GM23338 (cell line): Measurements from ENCODE around the gene NMBR. TPM values are rescaled to one million over a fixed set of nuclear protein-coding genes. Genes with fewer than 3 reads are reported as not detected.

Experiments
- ATAC-seq: fragments of 200-7000 bp; cut with Tn5 transposase; 3 replicates; pipeline ENCODE4 v1.9.1; 2020
- DNase-seq: peaks from one replicate; pipeline ENCODE4 v3.0.0-alpha.2; 2015; ENCODE audit warnings: low spot score
- H2AFZ ChIP-seq: fragments of 200-600 bp; sonication (generic); 2 replicates; pipeline ENCODE4 v1.8.0; 2016; ENCODE audit warnings: antibody characterized with exemption, mild to moderate bottlenecking, moderate library complexity
- H3F3A ChIP-seq: fragments of 200-600 bp; sonication (generic); replicated peaks from 2 replicates; pipeline ENCODE4 v1.8.0; 2017; ENCODE audit warnings: antibody characterized with exemption, mixed run types, low read depth
- H3K27ac ChIP-seq: fragments of 200-600 bp; sonication (generic); 2 replicates; pipeline ENCODE4 v1.6.1; 2016; ENCODE audit warnings: low read depth
- H3K27me3 ChIP-seq: fragments of 200-600 bp; sonication (generic); 2 replicates; pipeline ENCODE4 v1.8.0; 2016; ENCODE audit warnings: mild to moderate bottlenecking, mixed run types, moderate library complexity; ENCODE audit not compliant: insufficient read depth
- H3K36me3 ChIP-seq: fragments of 200-600 bp; sonication (generic); 2 replicates; pipeline ENCODE4 v1.8.0; 2016; ENCODE audit warnings: mild to moderate bottlenecking; ENCODE audit not compliant: insufficient read depth
- H3K4me1 ChIP-seq: fragments of 200-600 bp; sonication (generic); 2 replicates; pipeline ENCODE4 v1.8.0; 2016; ENCODE audit warnings: mild to moderate bottlenecking, moderate library complexity; ENCODE audit not compliant: insufficient read depth
- H3K4me2 ChIP-seq: fragments of 200-600 bp; sonication (generic); 2 replicates; pipeline ENCODE4 v1.7.1; 2017; ENCODE audit warnings: mixed run types
- H3K4me3 ChIP-seq: fragments of 200-600 bp; sonication (generic); 2 replicates; pipeline ENCODE4 v1.6.1; 2016; ENCODE audit warnings: mixed run types
- H3K79me2 ChIP-seq: fragments of 200-600 bp; sonication (generic); replicated peaks from 2 replicates; pipeline ENCODE4 v1.8.0; 2017; ENCODE audit warnings: mild to moderate bottlenecking; ENCODE audit not compliant: insufficient read depth
- H3K9me2 ChIP-seq: fragments of 200-600 bp; sonication (generic); 2 replicates; pipeline ENCODE4 v1.8.0; 2017; ENCODE audit not compliant: insufficient read depth
- H4K20me1 ChIP-seq: fragments of 200-600 bp; sonication (generic); replicated peaks from 2 replicates; pipeline ENCODE4 v1.8.0; 2017; ENCODE audit warnings: mild to moderate bottlenecking; ENCODE audit not compliant: insufficient read depth
- H3K27ac Mint-ChIP-seq: 2 replicates; pipeline ENCODE4 v1.8.0; 2020; ENCODE audit warnings: inconsistent platforms, mild to moderate bottlenecking, moderate library complexity, mixed read lengths
- H3K27me3 Mint-ChIP-seq: 3 replicates; pipeline ENCODE4 v1.8.0; 2022; ENCODE audit warnings: low read depth, mild to moderate bottlenecking, moderate library complexity, mixed read lengths, inconsistent platforms; ENCODE audit not compliant: insufficient read depth, poor library complexity
- H3K36me3 Mint-ChIP-seq: 3 replicates; pipeline ENCODE4 v1.8.0; 2021; ENCODE audit warnings: low read depth, mild to moderate bottlenecking, inconsistent platforms, moderate library complexity, mixed read lengths
- H3K4me1 Mint-ChIP-seq: 3 replicates; pipeline ENCODE4 v1.8.0; 2020; ENCODE audit warnings: mild to moderate bottlenecking, inconsistent platforms, mixed read lengths
- H3K4me3 Mint-ChIP-seq: 3 replicates; pipeline ENCODE4 v1.8.0; 2021; ENCODE audit warnings: moderate library complexity, mild to moderate bottlenecking, inconsistent platforms, mixed read lengths
- H3K9me3 Mint-ChIP-seq: 3 replicates; pipeline ENCODE4 v1.8.0; 2020; ENCODE audit warnings: moderate library complexity, mild to moderate bottlenecking, inconsistent platforms, mixed read lengths
- CREB1 ChIP-seq: fragments of 250-450 bp; sonication (Bioruptor Pico); IDR thresholded peaks from 2 replicates; pipeline ENCODE4 v1.5.0; 2020; ENCODE audit warnings: low read depth, mild to moderate bottlenecking, moderate library complexity
- ETS1 ChIP-seq: IDR thresholded peaks from 2 replicates; pipeline ENCODE4 v1.6.1; 2016; ENCODE audit warnings: antibody characterized with exemption
- EZH2 ChIP-seq: fragments of 200-600 bp; sonication (generic); IDR thresholded peaks from one replicate; pipeline ENCODE4 v1.8.0; 2017; ENCODE audit warnings: antibody characterized with exemption, mild to moderate bottlenecking, low read depth; ENCODE audit not compliant: unreplicated experiment
- EZH2phosphoT487 ChIP-seq: fragments of 200-600 bp; sonication (generic); IDR thresholded peaks from one replicate; pipeline ENCODE4 v1.8.1; 2018; ENCODE audit warnings: antibody characterized with exemption; ENCODE audit not compliant: unreplicated experiment
- JUNB ChIP-seq: IDR thresholded peaks from one replicate; pipeline ENCODE4 v1.6.1; 2016; ENCODE audit warnings: antibody characterized with exemption; ENCODE audit not compliant: unreplicated experiment
- NANOG ChIP-seq: IDR thresholded peaks from 2 replicates; pipeline ENCODE4 v1.6.1; 2016; ENCODE audit warnings: antibody characterized with exemption, borderline replicate concordance
- POLR2AphosphoS5 ChIP-seq: IDR thresholded peaks from 2 replicates; pipeline ENCODE4 v1.6.1; 2016; ENCODE audit warnings: antibody characterized with exemption, low read depth
- STAT1 ChIP-seq: IDR thresholded peaks from one replicate; pipeline ENCODE4 v1.6.1; 2016; ENCODE audit warnings: antibody characterized with exemption; ENCODE audit not compliant: unreplicated experiment
- ZNF114 ChIP-seq: fragments of 250-450 bp; sonication (Bioruptor Pico); IDR thresholded peaks from 2 replicates; pipeline ENCODE4 v1.5.0; 2020; ENCODE audit warnings: mild to moderate bottlenecking, moderate library complexity
- ZNF331 ChIP-seq: fragments of 250-450 bp; sonication (Bioruptor Pico); IDR thresholded peaks from 2 replicates; pipeline ENCODE4 v1.5.0; 2020; ENCODE audit warnings: low read depth, mild to moderate bottlenecking, moderate library complexity
- polyA plus RNA-seq: library from polyadenylated mRNA; unstranded; fragments of >200 nt; fragmentation: Nextera tagmentation; extraction: Ambion mirVana; gene quantifications from 2 replicates; pipeline ENCODE4 v1.2.1, GENCODE V29; 2016
- total RNA-seq: library from RNA; depleted of rRNA; stranded (reverse); fragments of >200 nt; shearing (Covaris generic); gene quantifications from 2 replicates; pipeline ENCODE4 v1.2.3, GENCODE V29; 2014
- TF ChIP-seq, protein P1 (sequence below): IDR thresholded peaks from one replicate; pipeline ENCODE4 v1.6.1; 2018; ENCODE audit warnings: antibody characterized with exemption; ENCODE audit not compliant: unreplicated experiment
- TF ChIP-seq, protein P2 (sequence below): fragments of 250-450 bp; sonication (Bioruptor Pico); IDR thresholded peaks from 2 replicates; pipeline ENCODE4 v1.5.0; 2020; ENCODE audit warnings: mild to moderate bottlenecking, moderate library complexity
- TF ChIP-seq, protein P3 (sequence below), 2 experiments: fragments of 200-600 bp in 1 of 2; sonication (generic) in 1 of 2; conservative IDR thresholded peaks; 2 replicates each; pipeline versions ENCODE4 v1.5.1 to v1.6.1; 2016 to 2017; ENCODE audit warnings: antibody characterized with exemption in 2 of 2, low read depth in 2 of 2, mild to moderate bottlenecking in 2 of 2, moderate library complexity in 1 of 2

The NMBR gene
- total and polyA plus RNA-seq, 2 experiments from 2014 or later = not detected

DNA sequence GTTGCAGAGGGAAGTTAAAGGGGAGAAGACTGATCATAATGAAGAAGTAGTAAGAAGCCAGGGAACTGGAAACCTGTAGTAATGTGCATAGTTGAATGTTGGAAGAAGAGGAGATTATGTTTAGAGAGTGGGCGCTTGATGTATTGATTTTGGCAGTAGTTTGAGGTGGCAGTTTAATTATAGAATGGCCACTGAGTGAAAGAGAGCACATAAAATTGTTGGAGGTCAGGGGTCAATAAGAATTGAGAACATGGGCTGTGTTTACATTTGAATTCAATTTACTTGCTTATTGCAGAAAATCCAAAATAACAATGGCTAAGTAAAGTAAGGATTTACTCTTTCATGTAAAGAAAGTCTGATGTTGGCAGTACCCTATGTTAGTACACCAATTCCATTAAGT lies 15.9 kb upstream of the NMBR start:
- peaks cover 2% of the 10 kb centered on the region; the same call in 1 of the 2 replicates for H3K4me1 ChIP-seq
- no peak overlapping the region for H3K4me3 Mint-ChIP-seq
- no peaks in the 10 kb centered on the region for H3K27me3 ChIP-seq
- H3K4me1 Mint-ChIP-seq = peaks cover 19% of the 10 kb centered on the region
- H3K4me3 ChIP-seq = no peak overlapping the region
- TF ChIP-seq ETS1 (no peak), JUNB (no peak), ZNF114 (CRISPR knock-in tag) (no peak), EZH2phosphoT487 (no peak), ZNF331 (CRISPR knock-in tag) (no peak), NANOG (no peak), STAT1 (no peak), CREB1 (CRISPR knock-in tag) (no peak), POLR2AphosphoS5 (no peak), EZH2 (no peak)
- TF ChIP-seq, protein P1, sequence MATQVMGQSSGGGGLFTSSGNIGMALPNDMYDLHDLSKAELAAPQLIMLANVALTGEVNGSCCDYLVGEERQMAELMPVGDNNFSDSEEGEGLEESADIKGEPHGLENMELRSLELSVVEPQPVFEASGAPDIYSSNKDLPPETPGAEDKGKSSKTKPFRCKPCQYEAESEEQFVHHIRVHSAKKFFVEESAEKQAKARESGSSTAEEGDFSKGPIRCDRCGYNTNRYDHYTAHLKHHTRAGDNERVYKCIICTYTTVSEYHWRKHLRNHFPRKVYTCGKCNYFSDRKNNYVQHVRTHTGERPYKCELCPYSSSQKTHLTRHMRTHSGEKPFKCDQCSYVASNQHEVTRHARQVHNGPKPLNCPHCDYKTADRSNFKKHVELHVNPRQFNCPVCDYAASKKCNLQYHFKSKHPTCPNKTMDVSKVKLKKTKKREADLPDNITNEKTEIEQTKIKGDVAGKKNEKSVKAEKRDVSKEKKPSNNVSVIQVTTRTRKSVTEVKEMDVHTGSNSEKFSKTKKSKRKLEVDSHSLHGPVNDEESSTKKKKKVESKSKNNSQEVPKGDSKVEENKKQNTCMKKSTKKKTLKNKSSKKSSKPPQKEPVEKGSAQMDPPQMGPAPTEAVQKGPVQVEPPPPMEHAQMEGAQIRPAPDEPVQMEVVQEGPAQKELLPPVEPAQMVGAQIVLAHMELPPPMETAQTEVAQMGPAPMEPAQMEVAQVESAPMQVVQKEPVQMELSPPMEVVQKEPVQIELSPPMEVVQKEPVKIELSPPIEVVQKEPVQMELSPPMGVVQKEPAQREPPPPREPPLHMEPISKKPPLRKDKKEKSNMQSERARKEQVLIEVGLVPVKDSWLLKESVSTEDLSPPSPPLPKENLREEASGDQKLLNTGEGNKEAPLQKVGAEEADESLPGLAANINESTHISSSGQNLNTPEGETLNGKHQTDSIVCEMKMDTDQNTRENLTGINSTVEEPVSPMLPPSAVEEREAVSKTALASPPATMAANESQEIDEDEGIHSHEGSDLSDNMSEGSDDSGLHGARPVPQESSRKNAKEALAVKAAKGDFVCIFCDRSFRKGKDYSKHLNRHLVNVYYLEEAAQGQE = no peak
- TF ChIP-seq, protein P2, sequence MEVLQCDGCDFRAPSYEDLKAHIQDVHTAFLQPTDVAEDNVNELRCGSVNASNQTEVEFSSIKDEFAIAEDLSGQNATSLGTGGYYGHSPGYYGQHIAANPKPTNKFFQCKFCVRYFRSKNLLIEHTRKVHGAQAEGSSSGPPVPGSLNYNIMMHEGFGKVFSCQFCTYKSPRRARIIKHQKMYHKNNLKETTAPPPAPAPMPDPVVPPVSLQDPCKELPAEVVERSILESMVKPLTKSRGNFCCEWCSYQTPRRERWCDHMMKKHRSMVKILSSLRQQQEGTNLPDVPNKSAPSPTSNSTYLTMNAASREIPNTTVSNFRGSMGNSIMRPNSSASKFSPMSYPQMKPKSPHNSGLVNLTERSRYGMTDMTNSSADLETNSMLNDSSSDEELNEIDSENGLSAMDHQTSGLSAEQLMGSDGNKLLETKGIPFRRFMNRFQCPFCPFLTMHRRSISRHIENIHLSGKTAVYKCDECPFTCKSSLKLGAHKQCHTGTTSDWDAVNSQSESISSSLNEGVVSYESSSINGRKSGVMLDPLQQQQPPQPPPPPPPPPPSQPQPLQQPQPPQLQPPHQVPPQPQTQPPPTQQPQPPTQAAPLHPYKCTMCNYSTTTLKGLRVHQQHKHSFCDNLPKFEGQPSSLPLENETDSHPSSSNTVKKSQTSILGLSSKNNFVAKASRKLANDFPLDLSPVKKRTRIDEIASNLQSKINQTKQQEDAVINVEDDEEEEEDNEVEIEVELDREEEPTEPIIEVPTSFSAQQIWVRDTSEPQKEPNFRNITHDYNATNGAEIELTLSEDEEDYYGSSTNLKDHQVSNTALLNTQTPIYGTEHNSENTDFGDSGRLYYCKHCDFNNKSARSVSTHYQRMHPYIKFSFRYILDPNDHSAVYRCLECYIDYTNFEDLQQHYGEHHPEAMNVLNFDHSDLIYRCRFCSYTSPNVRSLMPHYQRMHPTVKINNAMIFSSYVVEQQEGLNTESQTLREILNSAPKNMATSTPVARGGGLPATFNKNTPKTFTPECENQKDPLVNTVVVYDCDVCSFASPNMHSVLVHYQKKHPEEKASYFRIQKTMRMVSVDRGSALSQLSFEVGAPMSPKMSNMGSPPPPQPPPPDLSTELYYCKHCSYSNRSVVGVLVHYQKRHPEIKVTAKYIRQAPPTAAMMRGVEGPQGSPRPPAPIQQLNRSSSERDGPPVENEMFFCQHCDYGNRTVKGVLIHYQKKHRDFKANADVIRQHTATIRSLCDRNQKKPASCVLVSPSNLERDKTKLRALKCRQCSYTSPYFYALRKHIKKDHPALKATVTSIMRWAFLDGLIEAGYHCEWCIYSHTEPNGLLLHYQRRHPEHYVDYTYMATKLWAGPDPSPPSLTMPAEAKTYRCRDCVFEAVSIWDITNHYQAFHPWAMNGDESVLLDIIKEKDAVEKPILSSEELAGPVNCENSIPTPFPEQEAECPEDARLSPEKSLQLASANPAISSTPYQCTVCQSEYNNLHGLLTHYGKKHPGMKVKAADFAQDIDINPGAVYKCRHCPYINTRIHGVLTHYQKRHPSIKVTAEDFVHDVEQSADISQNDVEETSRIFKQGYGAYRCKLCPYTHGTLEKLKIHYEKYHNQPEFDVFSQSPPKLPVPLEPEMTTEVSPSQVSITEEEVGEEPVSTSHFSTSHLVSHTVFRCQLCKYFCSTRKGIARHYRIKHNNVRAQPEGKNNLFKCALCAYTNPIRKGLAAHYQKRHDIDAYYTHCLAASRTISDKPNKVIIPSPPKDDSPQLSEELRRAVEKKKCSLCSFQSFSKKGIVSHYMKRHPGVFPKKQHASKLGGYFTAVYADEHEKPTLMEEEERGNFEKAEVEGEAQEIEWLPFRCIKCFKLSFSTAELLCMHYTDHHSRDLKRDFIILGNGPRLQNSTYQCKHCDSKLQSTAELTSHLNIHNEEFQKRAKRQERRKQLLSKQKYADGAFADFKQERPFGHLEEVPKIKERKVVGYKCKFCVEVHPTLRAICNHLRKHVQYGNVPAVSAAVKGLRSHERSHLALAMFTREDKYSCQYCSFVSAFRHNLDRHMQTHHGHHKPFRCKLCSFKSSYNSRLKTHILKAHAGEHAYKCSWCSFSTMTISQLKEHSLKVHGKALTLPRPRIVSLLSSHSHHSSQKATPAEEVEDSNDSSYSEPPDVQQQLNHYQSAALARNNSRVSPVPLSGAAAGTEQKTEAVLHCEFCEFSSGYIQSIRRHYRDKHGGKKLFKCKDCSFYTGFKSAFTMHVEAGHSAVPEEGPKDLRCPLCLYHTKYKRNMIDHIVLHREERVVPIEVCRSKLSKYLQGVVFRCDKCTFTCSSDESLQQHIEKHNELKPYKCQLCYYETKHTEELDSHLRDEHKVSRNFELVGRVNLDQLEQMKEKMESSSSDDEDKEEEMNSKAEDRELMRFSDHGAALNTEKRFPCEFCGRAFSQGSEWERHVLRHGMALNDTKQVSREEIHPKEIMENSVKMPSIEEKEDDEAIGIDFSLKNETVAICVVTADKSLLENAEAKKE (CRISPR knock-in tag) = no peak
- TF ChIP-seq, protein P3, sequence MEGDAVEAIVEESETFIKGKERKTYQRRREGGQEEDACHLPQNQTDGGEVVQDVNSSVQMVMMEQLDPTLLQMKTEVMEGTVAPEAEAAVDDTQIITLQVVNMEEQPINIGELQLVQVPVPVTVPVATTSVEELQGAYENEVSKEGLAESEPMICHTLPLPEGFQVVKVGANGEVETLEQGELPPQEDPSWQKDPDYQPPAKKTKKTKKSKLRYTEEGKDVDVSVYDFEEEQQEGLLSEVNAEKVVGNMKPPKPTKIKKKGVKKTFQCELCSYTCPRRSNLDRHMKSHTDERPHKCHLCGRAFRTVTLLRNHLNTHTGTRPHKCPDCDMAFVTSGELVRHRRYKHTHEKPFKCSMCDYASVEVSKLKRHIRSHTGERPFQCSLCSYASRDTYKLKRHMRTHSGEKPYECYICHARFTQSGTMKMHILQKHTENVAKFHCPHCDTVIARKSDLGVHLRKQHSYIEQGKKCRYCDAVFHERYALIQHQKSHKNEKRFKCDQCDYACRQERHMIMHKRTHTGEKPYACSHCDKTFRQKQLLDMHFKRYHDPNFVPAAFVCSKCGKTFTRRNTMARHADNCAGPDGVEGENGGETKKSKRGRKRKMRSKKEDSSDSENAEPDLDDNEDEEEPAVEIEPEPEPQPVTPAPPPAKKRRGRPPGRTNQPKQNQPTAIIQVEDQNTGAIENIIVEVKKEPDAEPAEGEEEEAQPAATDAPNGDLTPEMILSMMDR (conservative IDR thresholded peaks at IDR 0.05; ENCODE audit: low read depth in 2 of 2) = no peak
- H3K9me2 ChIP-seq = no peaks in the 10 kb centered on the region
- peaks cover 80% of the 10 kb centered on the region for H3K79me2 ChIP-seq
- H3K27me3 Mint-ChIP-seq = no peaks in the 10 kb centered on the region
- no peaks in the 10 kb centered on the region for H3K9me3 Mint-ChIP-seq
- DNase-seq = no peak
- no peak overlapping the region for H3K27ac Mint-ChIP-seq
- H4K20me1 ChIP-seq = peaks cover 12% of the 10 kb centered on the region
- no peaks in the 10 kb centered on the region for H3F3A ChIP-seq
- H3K4me2 ChIP-seq = no peak overlapping the region
- no peaks in the 10 kb centered on the region for H3K36me3 ChIP-seq
- H2AFZ ChIP-seq = no peak overlapping the region
- no peak for ATAC-seq
- peaks cover 9% of the 10 kb centered on the region; the same call in 2 of the 3 replicates for H3K36me3 Mint-ChIP-seq
- no peak overlapping the region for H3K27ac ChIP-seq
